Germinal center (tissue), 1 donor: ENCODE data around the gene IL17F.

Source experiments
- DNase-seq: peaks from one replicate; pipeline ENCODE4 v3.0.0; 2012; ENCODE audit warnings: mixed read lengths, low spot score

Gene IL17F

DNA sequence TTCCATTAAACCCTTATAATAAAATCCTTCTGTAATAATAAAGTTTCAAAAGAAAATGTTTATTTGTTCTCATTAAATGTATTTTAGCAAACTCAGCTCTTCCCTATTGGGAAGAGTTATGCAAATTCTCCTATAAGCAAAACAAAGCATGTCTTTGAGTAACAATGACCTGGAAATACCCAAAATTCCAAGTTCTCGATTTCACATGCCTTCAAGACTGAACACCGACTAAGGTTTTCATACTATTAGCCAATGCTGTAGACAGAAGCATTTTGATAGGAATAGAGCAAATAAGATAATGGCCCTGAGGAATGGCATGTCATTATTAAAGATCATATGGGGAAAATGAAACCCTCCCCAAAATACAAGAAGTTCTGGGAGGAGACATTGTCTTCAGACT, 54.3 kb downstream of the IL17F start:
- DNase-seq = no peak

- DNase-seq = no peak
Measured at GRCh38 chr6:52187098-52187497, 57.2 kb downstream of the IL17F start.
